Spleen (tissue), 7 donors: Measurements from ENCODE around the gene ANKS1B.

ENCODE experiments used
- CTCF ChIP-seq, 11 experiments: fragments of 200-600 bp in 7 of 11; fragments of 450-650 bp in 4 of 11; sonication (generic) in 4 of 11; IDR thresholded peaks in 8 of 11; conservative IDR thresholded peaks in 3 of 11; 1 replicate in 7 of 11; 2 replicates in 4 of 11; pipeline versions ENCODE4 v1.4.0 to v1.8.0; 2016 to 2021; ENCODE audit warnings: antibody characterized with exemption in 11 of 11, inconsistent platforms in 4 of 11, mild to moderate bottlenecking in 1 of 11
- POLR2A ChIP-seq, 3 donors: fragments of 450-650 bp; IDR thresholded peaks; one replicate each; pipeline ENCODE4 v1.5.1; 2017; ENCODE audit warnings: antibody characterized with exemption in 3 of 3, mild to moderate bottlenecking in 1 of 3
- POLR2AphosphoS5 ChIP-seq, 3 donors: sonication (generic); formaldehyde crosslinking; IDR thresholded peaks; one replicate each; pipeline ENCODE4 v1.5.1; 2017; ENCODE audit warnings: antibody characterized with exemption in 3 of 3
- donor health status: DM: no; HTN: no; CAD: no; lungs with moderate emphysema.
- donor health status: DM: no; HTN: no; CAD: no.
- donor health status: DM: no; HTN: no; CAD: no.

- TF ChIP-seq POLR2AphosphoS5 (IDR thresholded peaks at IDR 0.05) (no peak), CTCF (IDR thresholded peaks at IDR 0.05 in 8 of 11, conservative IDR thresholded peaks at IDR 0.05 in 3 of 11) (no peak), POLR2A (IDR thresholded peaks at IDR 0.05) (no peak)
These were observed 373.6 kb downstream of the ANKS1B start for GRCh38 chr12:99611117-99611516.
